KMS-11 (cell line): Measurements from ENCODE around the gene CPED1.

Experiments
- H2AFZ ChIP-seq: fragments of 200-600 bp; sonication (generic); 2 replicates; pipeline ENCODE4 v1.6.1; 2016; ENCODE audit warnings: antibody characterized with exemption, mixed run types, low read depth
- H3K27ac ChIP-seq: fragments of 200-600 bp; sonication (generic); 2 replicates; pipeline ENCODE4 v1.6.1; 2016; ENCODE audit warnings: mild to moderate bottlenecking, mixed run types
- H3K27me3 ChIP-seq: fragments of 200-600 bp; sonication (generic); 2 replicates; pipeline ENCODE4 v1.6.1; 2017; ENCODE audit warnings: mild to moderate bottlenecking, low read depth, mixed run types, moderate library complexity; ENCODE audit not compliant: insufficient read depth
- H3K36me3 ChIP-seq: fragments of 200-600 bp; sonication (generic); 2 replicates; pipeline ENCODE4 v1.6.1; 2017; ENCODE audit warnings: mild to moderate bottlenecking, mixed run types; ENCODE audit not compliant: insufficient read depth
- H3K4me1 ChIP-seq: fragments of 200-600 bp; sonication (generic); 2 replicates; pipeline ENCODE4 v1.6.1; 2016; ENCODE audit warnings: mild to moderate bottlenecking, low read depth, mixed run types; ENCODE audit not compliant: poor library complexity, severe bottlenecking
- H3K4me2 ChIP-seq: fragments of 200-600 bp; sonication (generic); 2 replicates; pipeline ENCODE4 v1.7.0; 2016; ENCODE audit warnings: mild to moderate bottlenecking, mixed run types
- H3K4me3 ChIP-seq: fragments of 200-600 bp; sonication (generic); IDR thresholded peaks from 2 replicates; pipeline ENCODE4 v1.6.1; 2017; ENCODE audit warnings: low read depth, low read length, mixed read lengths; ENCODE audit not compliant: insufficient read depth
- H3K79me2 ChIP-seq: fragments of 200-600 bp; sonication (generic); 2 replicates; pipeline ENCODE4 v1.6.1; 2016; ENCODE audit warnings: low read depth, mixed run types; ENCODE audit not compliant: insufficient read depth
- H3K9ac ChIP-seq: fragments of 200-600 bp; sonication (generic); 2 replicates; pipeline ENCODE4 v1.6.1; 2016; ENCODE audit warnings: mild to moderate bottlenecking, mixed run types
- H4K20me1 ChIP-seq: fragments of 200-600 bp; sonication (generic); 2 replicates; pipeline ENCODE4 v1.6.1; 2016; ENCODE audit warnings: mild to moderate bottlenecking, mixed run types; ENCODE audit not compliant: insufficient read depth
- TF ChIP-seq, protein P1 (sequence below): fragments of 200-600 bp; sonication (generic); conservative IDR thresholded peaks from 2 replicates; pipeline ENCODE4 v1.6.1; 2017; ENCODE audit warnings: low read depth, mild to moderate bottlenecking, antibody characterized with exemption, low read length, moderate library complexity, mixed read lengths

Gene CPED1

DNA sequence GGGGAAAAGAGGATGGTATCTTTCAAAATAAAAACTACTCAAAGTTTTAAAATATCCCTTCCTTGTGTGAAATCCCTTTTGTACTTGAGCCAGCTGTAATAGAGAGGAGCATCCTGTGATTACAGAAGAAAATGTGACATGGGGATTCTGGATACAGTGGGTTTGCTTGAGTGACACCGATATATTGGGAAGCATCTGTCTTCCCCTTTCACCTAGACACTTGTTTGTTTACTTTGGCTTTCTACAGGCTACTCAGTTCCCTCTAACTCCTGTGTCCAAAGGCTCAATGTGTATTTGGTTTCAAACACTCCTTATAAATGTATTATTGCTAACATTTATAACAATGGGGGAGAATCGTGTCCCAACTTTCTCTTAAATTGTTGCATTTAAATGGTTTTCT is 24.4 kb downstream of the CPED1 start:
- H3K36me3 ChIP-seq: no peaks in the 10 kb centered on the region
- H2AFZ ChIP-seq: no peak overlapping the region
- TF ChIP-seq, protein P1, sequence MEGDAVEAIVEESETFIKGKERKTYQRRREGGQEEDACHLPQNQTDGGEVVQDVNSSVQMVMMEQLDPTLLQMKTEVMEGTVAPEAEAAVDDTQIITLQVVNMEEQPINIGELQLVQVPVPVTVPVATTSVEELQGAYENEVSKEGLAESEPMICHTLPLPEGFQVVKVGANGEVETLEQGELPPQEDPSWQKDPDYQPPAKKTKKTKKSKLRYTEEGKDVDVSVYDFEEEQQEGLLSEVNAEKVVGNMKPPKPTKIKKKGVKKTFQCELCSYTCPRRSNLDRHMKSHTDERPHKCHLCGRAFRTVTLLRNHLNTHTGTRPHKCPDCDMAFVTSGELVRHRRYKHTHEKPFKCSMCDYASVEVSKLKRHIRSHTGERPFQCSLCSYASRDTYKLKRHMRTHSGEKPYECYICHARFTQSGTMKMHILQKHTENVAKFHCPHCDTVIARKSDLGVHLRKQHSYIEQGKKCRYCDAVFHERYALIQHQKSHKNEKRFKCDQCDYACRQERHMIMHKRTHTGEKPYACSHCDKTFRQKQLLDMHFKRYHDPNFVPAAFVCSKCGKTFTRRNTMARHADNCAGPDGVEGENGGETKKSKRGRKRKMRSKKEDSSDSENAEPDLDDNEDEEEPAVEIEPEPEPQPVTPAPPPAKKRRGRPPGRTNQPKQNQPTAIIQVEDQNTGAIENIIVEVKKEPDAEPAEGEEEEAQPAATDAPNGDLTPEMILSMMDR: no peak
- no peaks in the 10 kb centered on the region for H3K4me1 ChIP-seq
- no peak overlapping the region for H3K4me2 ChIP-seq
- no peak overlapping the region for H3K4me3 ChIP-seq
- no peak overlapping the region for H3K9ac ChIP-seq
- H3K79me2 ChIP-seq: no peaks in the 10 kb centered on the region
- no peaks in the 10 kb centered on the region for H3K27me3 ChIP-seq
- H4K20me1 ChIP-seq: no peaks in the 10 kb centered on the region
- no peak overlapping the region for H3K27ac ChIP-seq

DNA sequence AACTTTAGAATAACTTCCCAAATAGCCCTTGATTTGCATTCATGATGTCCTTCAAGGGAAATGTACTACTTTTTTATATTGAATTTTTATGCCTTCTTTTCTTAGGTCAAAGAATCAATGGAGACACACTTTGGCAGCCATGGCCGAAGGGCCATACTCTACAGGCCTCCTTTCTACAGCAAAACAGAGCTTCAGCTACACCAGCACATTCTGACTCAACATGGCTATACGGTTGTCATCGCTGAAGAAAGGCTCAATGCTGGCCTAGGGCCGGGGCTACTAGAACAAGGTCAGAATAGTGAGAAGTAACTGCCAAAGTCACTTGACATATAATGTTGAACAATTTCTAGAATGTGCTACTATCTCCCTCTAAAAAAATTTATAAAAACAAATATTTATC is 27.0 kb downstream of the CPED1 start:
- Histone ChIP-seq H3K4me1 (no peaks in the 10 kb centered on the region), H4K20me1 (no peaks in the 10 kb centered on the region), H3K27ac (no peak overlapping the region), H3K27me3 (no peaks in the 10 kb centered on the region), H3K4me3 (no peak overlapping the region), H3K36me3 (no peaks in the 10 kb centered on the region), H3K79me2 (no peaks in the 10 kb centered on the region), H2AFZ (no peak overlapping the region), H3K9ac (no peak overlapping the region), H3K4me2 (no peak overlapping the region)
- TF ChIP-seq, protein P1: no peak

DNA sequence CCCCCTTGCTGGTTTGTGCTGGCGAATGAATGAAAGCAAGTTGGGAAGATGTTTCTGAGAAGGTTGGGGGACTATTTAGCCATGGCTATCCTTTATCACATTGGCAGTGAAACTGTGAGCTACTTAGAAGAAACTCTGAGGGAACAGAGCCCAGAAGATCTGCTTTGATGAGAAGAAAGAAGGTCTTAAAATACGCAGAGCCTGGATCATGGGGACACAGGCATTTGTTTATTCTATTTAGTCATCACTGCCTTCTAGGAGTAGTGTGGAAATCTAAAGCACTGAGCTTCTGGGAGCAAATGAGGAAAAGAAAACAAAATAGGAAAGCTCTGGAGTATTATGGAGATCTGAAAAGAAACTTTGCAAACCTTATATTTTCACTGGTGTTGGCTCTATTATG is 28.5 kb downstream of the CPED1 start:
- no peak overlapping the region for H3K27ac ChIP-seq
- H4K20me1 ChIP-seq: no peaks in the 10 kb centered on the region
- no peak overlapping the region for H3K4me2 ChIP-seq
- H3K4me3 ChIP-seq: no peak overlapping the region
- H3K9ac ChIP-seq: no peak overlapping the region
- no peak overlapping the region for H2AFZ ChIP-seq
- H3K79me2 ChIP-seq: no peaks in the 10 kb centered on the region
- H3K36me3 ChIP-seq: no peaks in the 10 kb centered on the region
- H3K27me3 ChIP-seq: no peaks in the 10 kb centered on the region
- TF ChIP-seq, protein P1: no peak
- H3K4me1 ChIP-seq: no peaks in the 10 kb centered on the region

DNA sequence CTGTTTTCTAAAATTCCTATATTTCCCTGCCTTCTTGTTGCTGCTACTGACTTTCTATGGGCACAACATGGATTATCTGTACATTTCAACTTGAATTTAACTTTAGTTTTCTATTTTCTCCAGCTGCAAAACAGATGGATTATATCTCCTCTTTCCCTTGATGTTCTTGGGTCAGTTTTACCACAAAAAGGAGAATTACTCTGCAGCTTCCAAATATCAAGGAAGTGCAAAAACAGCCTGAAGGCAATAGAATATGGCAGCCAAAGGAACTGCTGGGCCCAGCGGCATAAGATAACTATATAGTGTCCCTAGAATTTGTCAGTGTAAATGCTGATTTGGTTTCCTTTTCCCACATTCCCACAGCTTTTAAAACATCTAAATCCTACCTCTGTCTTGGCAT is 29.1 kb downstream of the CPED1 start:
- no peak overlapping the region for H3K9ac ChIP-seq

More for the DNA sequence above, 29.1 kb downstream of the CPED1 start:
- Histone ChIP-seq H3K79me2 (no peaks in the 10 kb centered on the region), H4K20me1 (no peaks in the 10 kb centered on the region), H3K4me3 (no peak overlapping the region), H2AFZ (no peak overlapping the region), H3K4me1 (no peaks in the 10 kb centered on the region), H3K36me3 (no peaks in the 10 kb centered on the region), H3K27ac (no peak overlapping the region), H3K27me3 (no peaks in the 10 kb centered on the region), H3K4me2 (no peak overlapping the region)
- TF ChIP-seq, protein P1: no peak
